C4-2B (cell line): ENCODE results near the gene EID2B.

Experiments used
- ZFX ChIP-seq: fragments of 450-650 bp; IDR thresholded peaks from 2 replicates; pipeline ENCODE4 v1.6.1; 2017
- TF ChIP-seq, protein P1 (sequence below): fragments of 450-650 bp; conservative IDR thresholded peaks from 2 replicates; pipeline ENCODE4 v1.5.1; 2017; ENCODE audit warnings: mild to moderate bottlenecking

DNA sequence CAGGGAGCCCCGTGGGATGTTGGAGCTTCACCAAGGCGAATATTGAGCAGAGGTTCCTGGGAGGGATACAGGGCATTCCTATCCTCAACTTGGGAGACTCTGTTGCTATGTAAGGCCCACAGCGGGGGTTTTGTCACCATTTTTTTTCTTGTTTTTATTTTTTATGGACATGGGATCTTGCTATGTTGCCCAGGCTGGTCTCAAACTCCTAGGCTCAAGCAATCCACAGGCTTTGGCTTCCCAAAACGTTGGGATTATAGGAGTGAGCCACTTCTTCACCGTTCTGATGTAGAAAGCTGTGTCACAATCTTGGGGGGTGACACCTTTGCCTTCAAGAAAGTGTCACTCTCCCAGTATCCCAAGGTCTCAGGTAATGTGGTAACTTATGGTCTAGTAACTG, 31.3 kb downstream of the EID2B start:
- TF ChIP-seq, protein P1, sequence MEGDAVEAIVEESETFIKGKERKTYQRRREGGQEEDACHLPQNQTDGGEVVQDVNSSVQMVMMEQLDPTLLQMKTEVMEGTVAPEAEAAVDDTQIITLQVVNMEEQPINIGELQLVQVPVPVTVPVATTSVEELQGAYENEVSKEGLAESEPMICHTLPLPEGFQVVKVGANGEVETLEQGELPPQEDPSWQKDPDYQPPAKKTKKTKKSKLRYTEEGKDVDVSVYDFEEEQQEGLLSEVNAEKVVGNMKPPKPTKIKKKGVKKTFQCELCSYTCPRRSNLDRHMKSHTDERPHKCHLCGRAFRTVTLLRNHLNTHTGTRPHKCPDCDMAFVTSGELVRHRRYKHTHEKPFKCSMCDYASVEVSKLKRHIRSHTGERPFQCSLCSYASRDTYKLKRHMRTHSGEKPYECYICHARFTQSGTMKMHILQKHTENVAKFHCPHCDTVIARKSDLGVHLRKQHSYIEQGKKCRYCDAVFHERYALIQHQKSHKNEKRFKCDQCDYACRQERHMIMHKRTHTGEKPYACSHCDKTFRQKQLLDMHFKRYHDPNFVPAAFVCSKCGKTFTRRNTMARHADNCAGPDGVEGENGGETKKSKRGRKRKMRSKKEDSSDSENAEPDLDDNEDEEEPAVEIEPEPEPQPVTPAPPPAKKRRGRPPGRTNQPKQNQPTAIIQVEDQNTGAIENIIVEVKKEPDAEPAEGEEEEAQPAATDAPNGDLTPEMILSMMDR: no peak
- TF ChIP-seq ZFX: no peak
